Transverse colon (tissue), 3 donors: Measurements from ENCODE around the gene PTPRF.

Experiments
- EP300 ChIP-seq: sonication (generic); formaldehyde crosslinking; IDR thresholded peaks from one replicate; pipeline ENCODE4 v1.6.1; 2017; ENCODE audit warnings: antibody characterized with exemption, low read depth
- TF ChIP-seq, protein P1 (sequence below), 5 experiments: fragments of 200-600 bp in 3 of 5; fragments of 450-650 bp in 2 of 5; sonication (generic) in 3 of 5; IDR thresholded peaks; 1 replicate in 2 of 5; 2 replicates in 3 of 5; pipeline ENCODE4 v1.5.1; 2016 to 2017; ENCODE audit warnings: antibody characterized with exemption in 5 of 5, inconsistent platforms in 3 of 5, mild to moderate bottlenecking in 2 of 5, moderate library complexity in 1 of 5

DNA sequence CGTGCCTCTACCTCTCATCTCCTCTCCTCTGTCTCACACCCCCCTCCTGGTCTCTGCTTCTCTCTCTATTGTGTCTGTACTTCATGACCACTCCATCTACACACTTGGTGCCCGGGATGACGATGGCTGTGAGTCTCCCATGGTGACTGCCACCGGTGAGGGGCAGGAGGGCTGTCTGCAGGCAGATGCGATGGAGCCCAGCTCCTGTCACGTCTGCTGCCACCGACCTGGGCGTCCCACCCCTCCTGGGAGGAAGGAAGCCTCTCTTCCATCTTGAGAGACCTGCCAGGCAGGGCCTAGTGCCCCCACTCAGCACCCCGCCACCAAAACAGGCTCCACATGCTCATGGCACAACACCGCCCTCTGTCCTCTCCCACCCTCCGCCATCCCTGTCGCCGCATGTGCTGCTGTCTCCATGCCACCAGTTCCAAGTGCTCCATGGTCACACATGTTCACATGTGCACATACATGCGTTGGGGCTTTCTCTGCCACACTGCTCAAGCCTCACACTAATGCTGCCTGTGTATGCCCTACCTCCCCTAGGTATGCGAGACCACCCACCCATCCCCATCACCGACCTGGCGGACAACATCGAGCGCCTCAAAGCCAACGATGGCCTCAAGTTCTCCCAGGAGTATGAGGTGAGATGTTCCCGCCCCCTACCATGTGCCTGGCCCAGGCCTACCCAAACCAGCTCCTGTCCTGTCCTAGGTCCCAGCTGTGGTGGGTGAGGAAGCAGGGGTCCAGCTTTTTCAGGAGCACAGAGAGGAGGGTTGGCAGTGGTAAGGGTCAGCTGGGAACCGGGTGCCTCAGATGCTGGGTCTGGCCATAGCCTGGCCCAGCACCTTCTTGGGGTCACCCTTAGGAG is 82.6 kb downstream of the PTPRF start:
- TF ChIP-seq, protein P1, sequence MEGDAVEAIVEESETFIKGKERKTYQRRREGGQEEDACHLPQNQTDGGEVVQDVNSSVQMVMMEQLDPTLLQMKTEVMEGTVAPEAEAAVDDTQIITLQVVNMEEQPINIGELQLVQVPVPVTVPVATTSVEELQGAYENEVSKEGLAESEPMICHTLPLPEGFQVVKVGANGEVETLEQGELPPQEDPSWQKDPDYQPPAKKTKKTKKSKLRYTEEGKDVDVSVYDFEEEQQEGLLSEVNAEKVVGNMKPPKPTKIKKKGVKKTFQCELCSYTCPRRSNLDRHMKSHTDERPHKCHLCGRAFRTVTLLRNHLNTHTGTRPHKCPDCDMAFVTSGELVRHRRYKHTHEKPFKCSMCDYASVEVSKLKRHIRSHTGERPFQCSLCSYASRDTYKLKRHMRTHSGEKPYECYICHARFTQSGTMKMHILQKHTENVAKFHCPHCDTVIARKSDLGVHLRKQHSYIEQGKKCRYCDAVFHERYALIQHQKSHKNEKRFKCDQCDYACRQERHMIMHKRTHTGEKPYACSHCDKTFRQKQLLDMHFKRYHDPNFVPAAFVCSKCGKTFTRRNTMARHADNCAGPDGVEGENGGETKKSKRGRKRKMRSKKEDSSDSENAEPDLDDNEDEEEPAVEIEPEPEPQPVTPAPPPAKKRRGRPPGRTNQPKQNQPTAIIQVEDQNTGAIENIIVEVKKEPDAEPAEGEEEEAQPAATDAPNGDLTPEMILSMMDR (IDR thresholded peaks at IDR 0.05), result no peak
- no peak for TF ChIP-seq EP300
